Liver (tissue), 9 donors: Measurements from ENCODE around the gene GCC1. TPM values are rescaled to one million over a fixed set of nuclear protein-coding genes. Genes with fewer than 3 reads are reported as not detected.

Experiments
- DNase-seq: peaks from one replicate; pipeline ENCODE4 v3.0.0-alpha.2; 2017; ENCODE audit warnings: low spot score
- H3K27ac ChIP-seq, 2 donors: one replicate each; pipeline ENCODE4 v1.7.0; 2013; ENCODE audit warnings: inconsistent platforms in 2 of 2, low read length in 2 of 2, control low read depth in 1 of 2, low read depth in 1 of 2, mild to moderate bottlenecking in 1 of 2
- H3K27me3 ChIP-seq, 4 donors: one replicate each; pipeline versions ENCODE4 v1.6.1 to v1.7.0; 2013; ENCODE audit warnings: low read length in 3 of 4, inconsistent platforms in 1 of 4, mild to moderate bottlenecking in 1 of 4, moderate library complexity in 1 of 4; ENCODE audit not compliant: control insufficient read depth in 4 of 4, insufficient read depth in 4 of 4
- H3K36me3 ChIP-seq, 4 donors: one replicate each; pipeline versions ENCODE4 v1.6.1 to v1.7.0; 2013; ENCODE audit warnings: low read length in 3 of 4, mild to moderate bottlenecking in 3 of 4, low read depth in 1 of 4, moderate library complexity in 1 of 4; ENCODE audit not compliant: control insufficient read depth in 4 of 4, insufficient read depth in 3 of 4
- H3K4me1 ChIP-seq, 4 donors: one replicate each; pipeline versions ENCODE4 v1.6.1 to v1.7.0; 2013; ENCODE audit warnings: low read length in 3 of 4, mild to moderate bottlenecking in 3 of 4, moderate library complexity in 1 of 4; ENCODE audit not compliant: control insufficient read depth in 4 of 4, insufficient read depth in 4 of 4
- H3K4me3 ChIP-seq, 3 donors: one replicate each; pipeline versions ENCODE4 v1.6.1 to v1.7.0; 2013; ENCODE audit warnings: low read length in 3 of 3, control low read depth in 1 of 3, low read depth in 1 of 3, mild to moderate bottlenecking in 1 of 3
- H3K9ac ChIP-seq, 2 donors: one replicate each; pipeline ENCODE4 v1.7.0; 2013; ENCODE audit warnings: low read length in 2 of 2, mild to moderate bottlenecking in 2 of 2, moderate library complexity in 2 of 2, control low read depth in 1 of 2, low read depth in 1 of 2
- H3K9me3 ChIP-seq, 4 donors: one replicate each; pipeline versions ENCODE4 v1.6.1 to v1.7.0; 2013; ENCODE audit warnings: low read length in 3 of 4; ENCODE audit not compliant: control insufficient read depth in 4 of 4
- CTCF ChIP-seq: fragments of 150-350 bp; IDR thresholded peaks from 2 replicates; pipeline ENCODE4 v1.5.1; 2017; ENCODE audit warnings: improper control_type of control experiment, low read depth, low read length; ENCODE audit not compliant: missing input control
- EGR1 ChIP-seq, 2 donors: IDR thresholded peaks; 2 replicates each; pipeline ENCODE4 v1.6.1; 2016 to 2018; ENCODE audit warnings: antibody characterized with exemption in 2 of 2, low read depth in 2 of 2
- FOXA1 ChIP-seq: IDR thresholded peaks from 2 replicates; pipeline ENCODE4 v1.6.1; 2016; ENCODE audit warnings: antibody characterized with exemption
- FOXA2 ChIP-seq: IDR thresholded peaks from 2 replicates; pipeline ENCODE4 v1.6.1; 2016; ENCODE audit warnings: antibody characterized with exemption
- GABPA ChIP-seq, 2 donors: IDR thresholded peaks in 1 of 2; conservative IDR thresholded peaks in 1 of 2; 2 replicates each; pipeline ENCODE4 v1.6.1; 2016; ENCODE audit warnings: antibody characterized with exemption in 2 of 2, mild to moderate bottlenecking in 1 of 2, moderate library complexity in 1 of 2
- HNF4A ChIP-seq, 2 donors: conservative IDR thresholded peaks; 2 replicates each; pipeline ENCODE4 v1.6.1; 2016; ENCODE audit warnings: antibody characterized with exemption in 2 of 2, mild to moderate bottlenecking in 2 of 2
- HNF4G ChIP-seq: IDR thresholded peaks from 2 replicates; pipeline ENCODE4 v1.6.1; 2016; ENCODE audit warnings: antibody characterized with exemption
- JUND ChIP-seq, 2 donors: IDR thresholded peaks; 2 replicates each; pipeline ENCODE4 v1.6.1; 2016; ENCODE audit warnings: antibody characterized with exemption in 2 of 2
- NR2F2 ChIP-seq: IDR thresholded peaks from 2 replicates; pipeline ENCODE4 v1.6.1; 2016; ENCODE audit warnings: antibody characterized with exemption
- RAD21 ChIP-seq, 2 donors: IDR thresholded peaks; 2 replicates each; pipeline ENCODE4 v1.6.1; 2016; ENCODE audit warnings: antibody characterized with exemption in 2 of 2, mild to moderate bottlenecking in 2 of 2
- RXRA ChIP-seq, 2 donors: IDR thresholded peaks; 2 replicates each; pipeline ENCODE4 v1.6.1; 2017 to 2018; ENCODE audit warnings: antibody characterized with exemption in 2 of 2, mild to moderate bottlenecking in 1 of 2
- SP1 ChIP-seq: IDR thresholded peaks from 2 replicates; pipeline ENCODE4 v1.6.1; 2018; ENCODE audit warnings: antibody characterized with exemption, mild to moderate bottlenecking
- TAF1 ChIP-seq: conservative IDR thresholded peaks from 2 replicates; pipeline ENCODE4 v1.6.1; 2016; ENCODE audit warnings: antibody characterized with exemption, mild to moderate bottlenecking
- YY1 ChIP-seq: IDR thresholded peaks from 2 replicates; pipeline ENCODE4 v1.6.1; 2016; ENCODE audit warnings: antibody characterized with exemption, mild to moderate bottlenecking
- ZBTB33 ChIP-seq: IDR thresholded peaks from 2 replicates; pipeline ENCODE4 v1.6.1; 2016; ENCODE audit warnings: antibody characterized with exemption
- WGBS: extraction: QIAGEN DNeasy Blood & Tissue Kit; methylation state at CpG from one replicate; pipeline ENCODE4 v1.1.7; 2013; 5-methylcytosine and 5-hydroxymethylcytosine counted together
- polyA plus RNA-seq, 2 donors: library from polyadenylated mRNA; stranded (reverse) in 1 of 2; unstranded in 1 of 2; fragments of 200-250 nt in 1 of 2; fragments of >200 nt in 1 of 2; fragmentation: Nextera tagmentation in 1 of 2; extraction: Ambion mirVana in 1 of 2; gene quantifications; one replicate each; pipeline versions ENCODE4 v1.2.1 to v1.2.3, GENCODE V29; 2013 to 2015
- total RNA-seq, 2 donors: library from RNA; depleted of rRNA; stranded (reverse); fragments of >200 nt; gene quantifications; one replicate each; pipeline ENCODE4 v1.2.3, GENCODE V29; 2014
- TF ChIP-seq, protein P1 (sequence below): IDR thresholded peaks from 2 replicates; pipeline ENCODE4 v1.6.1; 2016; ENCODE audit warnings: antibody characterized with exemption, mild to moderate bottlenecking
- TF ChIP-seq, protein P2 (sequence below): IDR thresholded peaks from 2 replicates; pipeline ENCODE4 v1.6.1; 2016; ENCODE audit warnings: antibody characterized with exemption
- TF ChIP-seq, protein P3 (sequence below): IDR thresholded peaks from 2 replicates; pipeline ENCODE4 v1.6.1; 2016; ENCODE audit warnings: antibody characterized with exemption
- donor health status: healthy.
- donor health status: healthy.
- donor health status: healthy.
- donor health status: healthy.
- donor health status: healthy.

GCC1 gene
- total and polyA plus RNA-seq, 4 donors, result 4.6 to 16.1 (median 8.0) TPM

- TF ChIP-seq HNF4A (conservative IDR thresholded peaks at IDR 0.05), result no peak
- TF ChIP-seq HNF4G, result no peak
- no peak for TF ChIP-seq GABPA (IDR thresholded peaks at IDR 0.05 in 1 of 2, conservative IDR thresholded peaks at IDR 0.05 in 1 of 2)
- TF ChIP-seq, protein P1, sequence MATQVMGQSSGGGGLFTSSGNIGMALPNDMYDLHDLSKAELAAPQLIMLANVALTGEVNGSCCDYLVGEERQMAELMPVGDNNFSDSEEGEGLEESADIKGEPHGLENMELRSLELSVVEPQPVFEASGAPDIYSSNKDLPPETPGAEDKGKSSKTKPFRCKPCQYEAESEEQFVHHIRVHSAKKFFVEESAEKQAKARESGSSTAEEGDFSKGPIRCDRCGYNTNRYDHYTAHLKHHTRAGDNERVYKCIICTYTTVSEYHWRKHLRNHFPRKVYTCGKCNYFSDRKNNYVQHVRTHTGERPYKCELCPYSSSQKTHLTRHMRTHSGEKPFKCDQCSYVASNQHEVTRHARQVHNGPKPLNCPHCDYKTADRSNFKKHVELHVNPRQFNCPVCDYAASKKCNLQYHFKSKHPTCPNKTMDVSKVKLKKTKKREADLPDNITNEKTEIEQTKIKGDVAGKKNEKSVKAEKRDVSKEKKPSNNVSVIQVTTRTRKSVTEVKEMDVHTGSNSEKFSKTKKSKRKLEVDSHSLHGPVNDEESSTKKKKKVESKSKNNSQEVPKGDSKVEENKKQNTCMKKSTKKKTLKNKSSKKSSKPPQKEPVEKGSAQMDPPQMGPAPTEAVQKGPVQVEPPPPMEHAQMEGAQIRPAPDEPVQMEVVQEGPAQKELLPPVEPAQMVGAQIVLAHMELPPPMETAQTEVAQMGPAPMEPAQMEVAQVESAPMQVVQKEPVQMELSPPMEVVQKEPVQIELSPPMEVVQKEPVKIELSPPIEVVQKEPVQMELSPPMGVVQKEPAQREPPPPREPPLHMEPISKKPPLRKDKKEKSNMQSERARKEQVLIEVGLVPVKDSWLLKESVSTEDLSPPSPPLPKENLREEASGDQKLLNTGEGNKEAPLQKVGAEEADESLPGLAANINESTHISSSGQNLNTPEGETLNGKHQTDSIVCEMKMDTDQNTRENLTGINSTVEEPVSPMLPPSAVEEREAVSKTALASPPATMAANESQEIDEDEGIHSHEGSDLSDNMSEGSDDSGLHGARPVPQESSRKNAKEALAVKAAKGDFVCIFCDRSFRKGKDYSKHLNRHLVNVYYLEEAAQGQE, result no peak
- TF ChIP-seq NR2F2, result no peak
- no peak for TF ChIP-seq RXRA (IDR thresholded peaks at IDR 0.05)
- TF ChIP-seq, protein P2, sequence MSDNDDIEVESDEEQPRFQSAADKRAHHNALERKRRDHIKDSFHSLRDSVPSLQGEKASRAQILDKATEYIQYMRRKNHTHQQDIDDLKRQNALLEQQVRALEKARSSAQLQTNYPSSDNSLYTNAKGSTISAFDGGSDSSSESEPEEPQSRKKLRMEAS, result no peak
- no peak for TF ChIP-seq FOXA1
- TF ChIP-seq, protein P3, sequence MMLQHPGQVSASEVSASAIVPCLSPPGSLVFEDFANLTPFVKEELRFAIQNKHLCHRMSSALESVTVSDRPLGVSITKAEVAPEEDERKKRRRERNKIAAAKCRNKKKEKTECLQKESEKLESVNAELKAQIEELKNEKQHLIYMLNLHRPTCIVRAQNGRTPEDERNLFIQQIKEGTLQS, result no peak
- TF ChIP-seq YY1, result no peak
- no peak for TF ChIP-seq RAD21 (IDR thresholded peaks at IDR 0.05)
- TF ChIP-seq ZBTB33, result no peak
- TF ChIP-seq SP1, result no peak
- no peak for TF ChIP-seq TAF1
- TF ChIP-seq EGR1 (IDR thresholded peaks at IDR 0.05; ENCODE audit: low read depth in 2 of 2), result no peak
- no peak for TF ChIP-seq CTCF
- TF ChIP-seq JUND (IDR thresholded peaks at IDR 0.05), result no peak
- TF ChIP-seq FOXA2, result no peak
- no peaks in the 10 kb centered on the region for H3K9me3 ChIP-seq
- WGBS, result 94% methylated on average over 2 of the region's 2 CpGs
- H3K4me3 ChIP-seq, result no peak overlapping the region
- H3K36me3 ChIP-seq, result peaks cover 5 to 8% (median 7%) of the 10 kb centered on the region in 4 donors
- no peak overlapping the region for H3K27ac ChIP-seq
- DNase-seq, result no peak
- no peaks in the 10 kb centered on the region for H3K27me3 ChIP-seq
- no peak overlapping the region for H3K9ac ChIP-seq
- peaks cover 14 to 64% (median 51%) of the 10 kb centered on the region in 4 donors for H3K4me1 ChIP-seq
These were observed 950 bp upstream of the GCC1 start for GRCh38 chr7:127586346-127586745.
